ENCODE measurements around the gene FAM234B. TPM values are rescaled to one million over a fixed set of nuclear protein-coding genes. Genes with fewer than 3 reads are reported as not detected.

FAM234B gene
- total RNA-seq, 4 donors from 2014 or later, result 1.2 to 6.7 (median 5.0) TPM

- intact Hi-C loops (cut with DNase I), result no loop called here
- H3K36me3 ChIP-seq, result no peaks in the 10 kb centered on the region
- WGBS, result 83% methylated on average over 4 of the region's 4 CpGs
- no peak overlapping the region for H3K4me3 ChIP-seq
- no peaks in the 10 kb centered on the region for H3K27me3 ChIP-seq
- H3K9me3 ChIP-seq, result no peaks in the 10 kb centered on the region
- TF ChIP-seq, protein P1, sequence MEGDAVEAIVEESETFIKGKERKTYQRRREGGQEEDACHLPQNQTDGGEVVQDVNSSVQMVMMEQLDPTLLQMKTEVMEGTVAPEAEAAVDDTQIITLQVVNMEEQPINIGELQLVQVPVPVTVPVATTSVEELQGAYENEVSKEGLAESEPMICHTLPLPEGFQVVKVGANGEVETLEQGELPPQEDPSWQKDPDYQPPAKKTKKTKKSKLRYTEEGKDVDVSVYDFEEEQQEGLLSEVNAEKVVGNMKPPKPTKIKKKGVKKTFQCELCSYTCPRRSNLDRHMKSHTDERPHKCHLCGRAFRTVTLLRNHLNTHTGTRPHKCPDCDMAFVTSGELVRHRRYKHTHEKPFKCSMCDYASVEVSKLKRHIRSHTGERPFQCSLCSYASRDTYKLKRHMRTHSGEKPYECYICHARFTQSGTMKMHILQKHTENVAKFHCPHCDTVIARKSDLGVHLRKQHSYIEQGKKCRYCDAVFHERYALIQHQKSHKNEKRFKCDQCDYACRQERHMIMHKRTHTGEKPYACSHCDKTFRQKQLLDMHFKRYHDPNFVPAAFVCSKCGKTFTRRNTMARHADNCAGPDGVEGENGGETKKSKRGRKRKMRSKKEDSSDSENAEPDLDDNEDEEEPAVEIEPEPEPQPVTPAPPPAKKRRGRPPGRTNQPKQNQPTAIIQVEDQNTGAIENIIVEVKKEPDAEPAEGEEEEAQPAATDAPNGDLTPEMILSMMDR (IDR thresholded peaks at IDR 0.05), result no peak
- TF ChIP-seq POLR2AphosphoS5 (IDR thresholded peaks at IDR 0.05) (no peak), POLR2A (IDR thresholded peaks at IDR 0.05; ENCODE audit: low read depth) (no peak), EP300 (IDR thresholded peaks at IDR 0.05) (no peak)
- no peak for DNase-seq (ENCODE audit: extremely low spot score)
- H3K4me1 ChIP-seq, result peaks cover 0 to 2% (median 1%) of the 10 kb centered on the region in 4 donors
- H3K27ac ChIP-seq (replicated peaks in 1 of 4), result no peak overlapping the region
These were observed 5.6 kb upstream of the FAM234B start for GRCh38 chr12:13038491-13039161.

DNA sequence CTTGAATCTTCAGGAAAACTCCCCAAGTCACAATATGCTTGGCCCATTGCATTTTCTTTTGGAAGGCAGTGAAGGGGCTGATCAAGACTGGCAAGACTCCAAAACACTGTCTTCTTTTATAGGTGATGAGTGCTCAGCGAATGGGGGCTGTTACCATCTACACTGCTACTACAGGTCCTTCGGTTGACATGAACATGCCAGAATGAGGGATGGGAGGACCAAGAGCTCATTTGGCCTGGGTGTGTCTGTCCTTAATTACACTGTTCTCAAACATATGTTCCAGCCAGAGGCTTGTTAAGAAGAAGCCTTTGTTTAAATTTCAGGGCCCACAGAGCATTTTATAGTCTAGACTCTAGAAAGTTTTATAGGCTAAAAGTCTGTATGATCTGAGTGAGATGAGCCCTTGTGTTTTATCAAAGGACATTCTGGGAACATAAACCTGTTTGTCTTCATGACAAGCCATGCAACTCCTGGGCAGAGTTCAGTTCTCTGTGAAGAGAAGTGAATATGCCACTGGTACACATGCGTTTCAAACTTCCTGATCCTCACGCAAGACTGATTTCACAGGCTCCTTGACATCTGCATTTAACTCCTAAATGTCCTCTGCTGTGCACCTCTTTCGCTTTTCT, 4.7 kb upstream of the FAM234B start:
- no peak for TF ChIP-seq POLR2AphosphoS5 (IDR thresholded peaks at IDR 0.05)
- no peak for TF ChIP-seq POLR2A (IDR thresholded peaks at IDR 0.05; ENCODE audit: low read depth)
- TF ChIP-seq EP300 (IDR thresholded peaks at IDR 0.05), result no peak
- TF ChIP-seq, protein P1 (IDR thresholded peaks at IDR 0.05), result no peak
- intact Hi-C loops (cut with DNase I), result no loop called here
- H3K4me3 ChIP-seq, result no peak overlapping the region
- no peaks in the 10 kb centered on the region for H3K9me3 ChIP-seq
- H3K27ac ChIP-seq (replicated peaks in 1 of 4), result no peak overlapping the region
- H3K27me3 ChIP-seq, result no peaks in the 10 kb centered on the region
- H3K4me1 ChIP-seq, result peaks cover 0 to 7% (median 6%) of the 10 kb centered on the region in 4 donors
- H3K36me3 ChIP-seq, result no peaks in the 10 kb centered on the region
- no peak for DNase-seq (ENCODE audit: extremely low spot score)
- WGBS, result 68% methylated on average over 5 of the region's 5 CpGs

DNA sequence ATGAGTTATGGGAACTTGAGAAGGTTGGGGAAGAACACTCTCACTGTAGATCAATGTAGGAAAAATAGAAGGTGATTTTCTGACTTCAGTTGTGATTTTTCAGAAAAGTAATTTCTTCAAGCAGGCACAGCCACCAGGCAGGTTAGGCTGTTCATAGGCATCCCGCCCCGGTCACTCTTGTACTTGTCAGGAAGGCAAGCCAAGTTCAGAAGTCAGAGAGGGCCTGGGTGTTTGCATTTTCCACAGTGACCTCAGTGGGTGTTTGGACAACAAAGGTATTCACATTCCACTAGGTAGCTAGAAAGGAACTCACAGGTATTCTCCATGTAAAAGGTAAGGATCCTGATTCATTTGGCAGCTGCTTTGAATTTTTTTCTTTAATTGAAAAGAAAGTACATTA, 3.0 kb upstream of the FAM234B start:
- Histone ChIP-seq H3K9me3 (no peaks in the 10 kb centered on the region), H3K27ac (replicated peaks in 1 of 4) (no peak overlapping the region), H3K4me3 (no peak overlapping the region), H3K36me3 (no peaks in the 10 kb centered on the region), H3K27me3 (no peaks in the 10 kb centered on the region), H3K4me1 (peaks cover 0 to 16% (median 12%) of the 10 kb centered on the region in 4 donors)
- intact Hi-C loops (cut with DNase I), result no loop called here
- TF ChIP-seq POLR2A (IDR thresholded peaks at IDR 0.05; ENCODE audit: low read depth), result no peak
- no peak for TF ChIP-seq EP300 (IDR thresholded peaks at IDR 0.05)
- TF ChIP-seq, protein P1 (IDR thresholded peaks at IDR 0.05), result no peak
- TF ChIP-seq POLR2AphosphoS5 (IDR thresholded peaks at IDR 0.05), result no peak
- 88% methylated on average over 2 of the region's 2 CpGs for WGBS
- no peak for DNase-seq (ENCODE audit: extremely low spot score)

DNA sequence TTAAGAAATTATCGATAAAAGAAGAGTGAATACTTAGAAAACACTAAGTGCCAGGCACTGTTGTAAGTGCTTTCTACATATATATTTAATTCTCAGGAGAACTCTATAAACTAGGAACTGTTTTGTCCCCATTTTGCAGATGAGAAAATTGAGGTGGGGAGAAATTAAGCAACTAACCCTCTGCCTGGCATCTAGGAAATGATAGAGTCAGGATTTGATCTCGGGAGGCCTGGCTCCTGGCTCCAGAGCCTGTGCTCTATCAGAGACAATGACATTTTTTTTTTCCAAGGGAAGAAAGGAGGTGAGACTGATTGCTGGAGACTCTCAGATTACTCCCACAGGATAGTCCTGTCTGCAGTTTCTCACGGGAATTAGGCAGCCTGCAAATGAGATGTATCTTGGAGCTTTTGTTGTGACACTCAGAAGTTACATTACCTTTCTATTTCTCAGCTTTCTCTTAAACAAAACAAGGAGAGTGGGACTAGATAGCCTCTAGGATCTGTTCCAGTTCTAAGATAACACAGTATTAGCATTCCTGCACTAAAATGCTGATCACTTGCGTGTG, 1.4 kb upstream of the FAM234B start:
- intact Hi-C loops (cut with DNase I), result no loop called here
- WGBS, result 78% methylated on average over 4 of the region's 4 CpGs
- Histone ChIP-seq H3K27me3 (no peaks in the 10 kb centered on the region), H3K4me3 (no peak overlapping the region), H3K4me1 (peaks cover 0 to 16% (median 12%) of the 10 kb centered on the region in 4 donors), H3K9me3 (no peaks in the 10 kb centered on the region), H3K36me3 (no peaks in the 10 kb centered on the region), H3K27ac (replicated peaks in 1 of 4) (no peak overlapping the region)
- TF ChIP-seq EP300 (IDR thresholded peaks at IDR 0.05) (no peak), POLR2A (IDR thresholded peaks at IDR 0.05; ENCODE audit: low read depth) (no peak), POLR2AphosphoS5 (IDR thresholded peaks at IDR 0.05) (no peak)
- TF ChIP-seq, protein P1 (IDR thresholded peaks at IDR 0.05), result no peak
- no peak for DNase-seq (ENCODE audit: extremely low spot score)

All from esophagus muscularis mucosa (tissue), 4 donors.